IPS DF 4.7 (cell line): Measurements from ENCODE around the gene TMEM72.

ENCODE experiments used
- DNase-seq: peaks from one replicate; pipeline ENCODE4 v3.0.0-alpha.2; 2013; ENCODE audit warnings: low spot score; ENCODE audit errors: extremely low read depth

Gene TMEM72

GRCh38 chr10:44978570-44979280, 67.6 kb downstream of the TMEM72 start, which contains the start of gene DEPP1:
Gene DEPP1 (minus strand): TSS chr10:44978809. CDS start chr10:44978030, 779 bp downstream.
- DNase-seq: no peak

DNA sequence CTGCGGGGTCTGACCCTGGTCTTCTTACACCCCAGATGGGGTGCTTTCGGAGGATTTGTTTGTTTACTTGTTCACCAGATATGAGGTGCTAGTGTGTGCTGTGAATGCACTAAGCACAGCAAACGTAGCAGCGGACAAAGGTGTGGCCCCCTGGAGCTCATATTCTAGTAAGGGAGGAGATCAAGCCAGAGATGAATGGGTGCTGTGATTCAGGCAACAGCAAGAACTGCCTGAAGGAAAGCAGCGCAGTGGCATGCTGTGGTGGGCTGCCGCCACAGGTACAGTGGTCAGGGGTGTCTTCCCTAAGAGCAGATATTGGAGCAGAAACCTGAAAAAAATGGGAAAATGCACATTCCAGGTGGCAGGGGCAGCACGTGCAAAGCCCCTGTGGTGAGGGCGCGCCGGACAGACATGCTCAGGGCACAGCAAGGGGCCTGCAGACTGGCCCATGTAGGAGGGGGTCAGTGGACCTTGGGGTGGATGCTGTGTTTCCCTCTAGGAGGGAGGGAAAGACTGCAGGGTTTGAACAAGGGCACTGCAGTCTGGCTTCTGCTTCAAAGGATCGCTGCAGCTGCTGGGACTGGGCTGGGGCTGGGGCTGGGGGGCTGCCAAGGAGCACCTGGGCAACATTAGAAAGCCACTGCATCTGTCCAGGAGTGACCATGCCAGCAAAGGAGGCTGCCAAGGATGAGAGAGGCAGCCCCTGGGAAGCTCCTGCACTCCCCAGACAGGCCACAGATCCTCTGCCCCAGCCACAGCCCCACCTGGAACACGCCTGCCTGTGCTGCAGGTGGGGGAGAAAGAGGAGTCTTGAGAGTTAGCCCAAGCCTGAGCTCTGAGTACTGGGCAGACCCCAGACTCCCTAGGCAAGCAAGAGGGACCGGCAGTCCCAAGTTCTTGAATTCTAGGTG, 68.4 kb downstream of the TMEM72 start:
- DNase-seq: no peak

GRCh38 chr10:44980309-44981171, 69.4 kb downstream of the TMEM72 start:
- no peak for DNase-seq

- no peak for DNase-seq
Measured at GRCh38 chr10:44981172-44982113, 70.3 kb downstream of the TMEM72 start.

DNA sequence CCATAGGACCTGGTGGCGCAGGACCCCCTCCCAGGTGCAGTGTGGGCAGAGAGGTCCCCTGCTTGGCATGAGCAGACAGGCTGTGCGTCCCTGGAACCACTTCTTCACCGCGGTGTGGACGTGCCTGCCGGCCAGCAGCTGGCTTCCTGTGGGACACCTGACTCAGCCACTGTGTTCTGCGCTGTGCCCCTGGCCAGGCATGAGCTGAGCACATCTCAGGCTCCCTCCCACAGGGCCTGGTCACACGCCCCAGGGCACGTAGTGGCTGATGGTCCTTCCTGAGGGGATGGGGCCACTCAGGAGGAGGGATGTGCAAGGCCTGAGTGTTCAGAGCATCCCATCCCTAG, 71.0 kb downstream of the TMEM72 start:
- no peak for DNase-seq

GRCh38 chr10:44982496-44982895, 71.4 kb downstream of the TMEM72 start:
- no peak for DNase-seq

GRCh38 chr10:44983066-44983894, 72.1 kb downstream of the TMEM72 start:
- no peak for DNase-seq

DNA sequence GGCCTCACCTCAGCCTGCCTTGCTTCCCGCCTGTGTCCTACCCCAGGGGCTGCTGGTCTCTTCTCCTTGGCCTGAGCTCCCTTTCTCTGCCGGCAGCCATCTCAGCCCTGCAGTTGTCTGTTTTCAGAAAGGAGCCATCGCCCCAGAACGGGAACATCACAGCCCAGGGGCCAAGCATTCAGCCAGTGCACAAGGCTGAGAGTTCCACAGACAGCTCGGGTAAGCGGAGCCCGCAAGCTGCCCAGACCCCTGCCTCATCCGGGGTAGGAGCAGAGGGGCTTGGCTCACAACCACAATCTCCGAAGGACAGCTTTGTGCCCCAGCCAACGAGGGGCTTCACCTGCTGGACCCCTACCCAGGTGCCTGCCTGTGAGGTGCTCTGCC, 72.8 kb downstream of the TMEM72 start:
- no peak for DNase-seq

GRCh38 chr10:44984671-44985101, 73.5 kb downstream of the TMEM72 start:
- no peak for DNase-seq

DNA sequence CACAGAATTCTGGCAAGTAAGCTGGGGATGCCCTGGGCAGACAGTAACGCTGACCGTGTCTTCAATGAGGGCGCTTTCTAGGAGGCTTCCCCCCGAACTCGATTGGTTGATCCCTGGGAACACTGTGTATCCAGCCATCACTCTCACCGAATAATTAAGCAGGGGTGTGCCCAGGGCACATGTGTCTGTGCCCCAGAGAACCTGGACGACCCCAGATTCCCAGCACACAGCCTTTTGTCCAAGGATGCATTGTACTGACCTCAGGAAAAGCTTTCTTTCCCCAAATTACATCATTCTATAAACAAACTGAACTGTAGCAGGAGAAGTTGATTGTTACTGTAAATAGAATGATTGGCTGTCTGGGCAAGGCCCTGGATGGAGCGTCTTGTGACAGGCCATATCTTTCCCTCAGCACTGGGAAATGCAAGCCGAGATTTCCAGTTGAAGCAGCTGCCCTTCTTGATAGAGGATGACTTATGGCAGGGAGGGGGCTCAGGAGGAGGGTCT, 74.1 kb downstream of the TMEM72 start:
- no peak for DNase-seq

- no peak for DNase-seq
Measured at GRCh38 chr10:44986179-44986578, 75.0 kb downstream of the TMEM72 start.
